Adrenal gland (tissue), 5 donors: ENCODE data around the gene TIMM13.

ENCODE experiments used
- CTCF ChIP-seq, 6 experiments: fragments of 450-650 bp in 4 of 6; fragments of 200-600 bp in 2 of 6; sonication (generic) in 1 of 6; IDR thresholded peaks; 1 replicate in 5 of 6; 2 replicates in 1 of 6; pipeline versions ENCODE4 v1.5.1 to v1.8.0; 2016 to 2021; ENCODE audit warnings: antibody characterized with exemption in 6 of 6, mild to moderate bottlenecking in 2 of 6, moderate library complexity in 1 of 6
- POLR2A ChIP-seq, 2 donors: fragments of 450-650 bp; IDR thresholded peaks; one replicate each; pipeline ENCODE4 v1.6.1; 2017; ENCODE audit warnings: antibody characterized with exemption in 2 of 2, mild to moderate bottlenecking in 2 of 2, moderate library complexity in 1 of 2
- donor health status: DM: no; HTN: no; CAD: no.

- TF ChIP-seq POLR2A (IDR thresholded peaks at IDR 0.05) (no peak), CTCF (IDR thresholded peaks at IDR 0.05) (no peak)
These were observed 23.8 kb upstream of the TIMM13 start for GRCh38 chr19:2451138-2451537.
